AG04449 (cell line): ENCODE results near the gene PXYLP1.

Experiments used
- CTCF ChIA-PET: fragments of 350-600 bp; formaldehyde crosslinking; extraction: SDS; loops from one replicate; lab custom pipeline; 2021; ENCODE audit warnings: antibody characterized with exemption; lab: Yijun Ruan, JAX
- POLR2A ChIA-PET: fragments of 400-600, 350-600 bp; formaldehyde crosslinking; extraction: SDS; loops from one replicate; lab custom pipeline; 2020; ENCODE audit warnings: antibody characterized with exemption, inconsistent platforms; lab: Yijun Ruan, JAX
- DNase-seq: peaks from one replicate; pipeline ENCODE4 v3.0.0-alpha.2; 2010; ENCODE audit warnings: low read depth, low spot score
- H3K4me3 ChIP-seq: 2 replicates; pipeline ENCODE4 v1.5.1; 2011; ENCODE audit warnings: low read depth, mild to moderate bottlenecking, control low read depth, low read length
- CTCF ChIP-seq: IDR thresholded peaks from one replicate; pipeline ENCODE4 v1.5.1; 2011; ENCODE audit warnings: mild to moderate bottlenecking, moderate library complexity, low read length, control low read depth, inconsistent platforms; ENCODE audit not compliant: insufficient read depth; ENCODE audit errors: missing control alignments

PXYLP1 gene

GRCh38 chr3:141303481-141304223 is 72.0 kb downstream of the PXYLP1 start:
- ChIA-PET CTCF (interaction anchor here (0.9 to 18.3 kb wide), 37 partner anchors 8 to 304 kb away, joined by 3 to 624 read pairs (median 9); partner anchors contain the start of gene PXYLP1), POLR2A (no interaction called here)
- peak; percentile 41 for DNase-seq
- no peak overlapping the region for H3K4me3 ChIP-seq
- TF ChIP-seq CTCF = peak; percentile 49

GRCh38 chr3:141305436-141305835 is 73.8 kb downstream of the PXYLP1 start:
- H3K4me3 ChIP-seq = no peak overlapping the region
- TF ChIP-seq CTCF = peak; percentile 58
- POLR2A ChIA-PET = no interaction called here
- no peak for DNase-seq
- CTCF ChIA-PET = interaction anchor here (0.8 to 18.3 kb wide), 35 partner anchors 9 to 265 kb away, joined by 3 to 624 read pairs (median 8); partner anchors contain the start of gene PXYLP1

GRCh38 chr3:141306276-141306675 is 74.7 kb downstream of the PXYLP1 start:
- no peak overlapping the region for H3K4me3 ChIP-seq
- DNase-seq = no peak
- ChIA-PET POLR2A (interaction anchor here (1.3 kb wide), 1 partner anchor 150 kb away, joined by 7 read pairs; no protein-coding TSS in a partner anchor), CTCF (interaction anchor here (0.6 to 18.3 kb wide), 16 partner anchors 39 to 251 kb away, joined by 3 to 624 read pairs (median 4); partner anchors contain the start of gene PXYLP1)
- no peak for TF ChIP-seq CTCF

- ChIA-PET CTCF (interaction anchor here (0.8 to 18.3 kb wide), 15 partner anchors 15 to 251 kb away, joined by 3 to 624 read pairs (median 6); partner anchors contain the start of gene PXYLP1), POLR2A (interaction anchor here (0.6 to 1.3 kb wide), 3 partner anchors 47 to 150 kb away, joined by 3 to 7 read pairs (median 3); partner anchors contain the start of gene PXYLP1)
- TF ChIP-seq CTCF = no peak
- no peak for DNase-seq
- H3K4me3 ChIP-seq = no peak overlapping the region
Measured at GRCh38 chr3:141306922-141307321, 75.3 kb downstream of the PXYLP1 start.

GRCh38 chr3:141307351-141308059 is 75.9 kb downstream of the PXYLP1 start:
- CTCF ChIA-PET = interaction anchor here (0.8 to 18.3 kb wide), 27 partner anchors 12 to 309 kb away, joined by 3 to 624 read pairs (median 4); partner anchors contain the start of gene PXYLP1
- H3K4me3 ChIP-seq = no peak overlapping the region
- POLR2A ChIA-PET = interaction anchor here (0.6 to 1.2 kb wide), 3 partner anchors 48 to 149 kb away, joined by 3 to 4 read pairs (median 3); partner anchors contain the start of gene PXYLP1
- no peak for DNase-seq
- no peak for TF ChIP-seq CTCF
